ENCODE data around the gene GADL1. TPM values are rescaled to one million over a fixed set of nuclear protein-coding genes. Genes with fewer than 3 reads are reported as not detected.

GADL1 gene
- polyA plus RNA-seq, 1 donor: 26.7 TPM

- DNase-seq: no peak
Observed at GRCh38 chr3:30720586-30721313, 173.7 kb downstream of the GADL1 start.

- DNase-seq: no peak
Observed at GRCh38 chr3:30719536-30719935, 174.9 kb downstream of the GADL1 start.

GRCh38 chr3:30713885-30714503 lies 180.5 kb downstream of the GADL1 start:
- no peak for DNase-seq

GRCh38 chr3:30712991-30713390 lies 181.5 kb downstream of the GADL1 start:
- DNase-seq: no peak

- no peak for DNase-seq
Observed at GRCh38 chr3:30711867-30712266, 182.6 kb downstream of the GADL1 start.

- DNase-seq: no peak
Observed at GRCh38 chr3:30711151-30711550, 183.3 kb downstream of the GADL1 start.

GRCh38 chr3:30710017-30710416 lies 184.4 kb downstream of the GADL1 start:
- DNase-seq: no peak

GRCh38 chr3:30708472-30708871 lies 186.0 kb downstream of the GADL1 start:
- no peak for DNase-seq

GRCh38 chr3:30707825-30708224 lies 186.6 kb downstream of the GADL1 start:
- no peak for DNase-seq

- DNase-seq: no peak
Observed at GRCh38 chr3:30704931-30705890, 189.2 kb downstream of the GADL1 start.

- DNase-seq: no peak
Observed at GRCh38 chr3:30702828-30703397, 191.5 kb downstream of the GADL1 start.

GRCh38 chr3:30702038-30702827 lies 192.2 kb downstream of the GADL1 start:
- no peak for DNase-seq

GRCh38 chr3:30700702-30701321 lies 193.6 kb downstream of the GADL1 start:
- no peak for DNase-seq

- no peak for DNase-seq
Observed at GRCh38 chr3:30699927-30700326, 194.5 kb downstream of the GADL1 start.

GRCh38 chr3:30698549-30698948 lies 195.9 kb downstream of the GADL1 start:
- no peak for DNase-seq

GRCh38 chr3:30696896-30697295 lies 197.6 kb downstream of the GADL1 start:
- no peak for DNase-seq

GRCh38 chr3:30696403-30696819 lies 198.1 kb downstream of the GADL1 start:
- no peak for DNase-seq

- no peak for DNase-seq
Observed at GRCh38 chr3:30695302-30696061, 199.0 kb downstream of the GADL1 start.

- DNase-seq: no peak
Observed at GRCh38 chr3:30694668-30695067, 199.8 kb downstream of the GADL1 start.

GRCh38 chr3:30694148-30694547 lies 200.3 kb downstream of the GADL1 start:
- no peak for DNase-seq

Data from hindlimb muscle (tissue), 1 donor.